Skeletal muscle satellite cell (primary cell): ENCODE results near the gene PCSK6.

Experiments
- H3K27me3 ChIP-seq: 2 replicates; pipeline ENCODE4 v1.7.0; 2013; ENCODE audit warnings: low read length; ENCODE audit not compliant: control insufficient read depth, insufficient read depth
- H3K36me3 ChIP-seq: 2 replicates; pipeline ENCODE4 v1.7.0; 2013; ENCODE audit warnings: mild to moderate bottlenecking, control low read depth, low read length; ENCODE audit not compliant: insufficient read depth
- H3K4me1 ChIP-seq: 2 replicates; pipeline ENCODE4 v1.7.0; 2013; ENCODE audit warnings: low read length; ENCODE audit not compliant: control insufficient read depth, insufficient read depth
- H3K4me2 ChIP-seq: 2 replicates; pipeline ENCODE4 v1.7.0; 2013; ENCODE audit warnings: mild to moderate bottlenecking, low read length
- H3K4me3 ChIP-seq: 2 replicates; pipeline ENCODE4 v1.7.0; 2013; ENCODE audit warnings: low read length
- H3K9ac ChIP-seq: 2 replicates; pipeline ENCODE4 v1.7.0; 2013; ENCODE audit warnings: mild to moderate bottlenecking, low read depth, low read length, moderate library complexity
- H3K9me3 ChIP-seq: replicated peaks from 2 replicates; pipeline ENCODE4 v1.7.0; 2013; ENCODE audit warnings: mild to moderate bottlenecking, control low read depth, low read length

Gene PCSK6

GRCh38 chr15:101255051-101255395 lies 234.5 kb downstream of the PCSK6 start:
- no peak overlapping the region for H3K4me2 ChIP-seq
- H3K4me3 ChIP-seq, result no peak overlapping the region
- no peaks in the 10 kb centered on the region for H3K36me3 ChIP-seq
- H3K27me3 ChIP-seq, result no peaks in the 10 kb centered on the region
- H3K9ac ChIP-seq, result no peak overlapping the region
- H3K9me3 ChIP-seq, result no peaks in the 10 kb centered on the region
- H3K4me1 ChIP-seq, result peaks cover 8% of the 10 kb centered on the region

- Histone ChIP-seq H3K4me3 (no peak overlapping the region), H3K4me1 (peaks cover 14% of the 10 kb centered on the region), H3K36me3 (no peaks in the 10 kb centered on the region), H3K9me3 (no peaks in the 10 kb centered on the region), H3K9ac (no peak overlapping the region), H3K4me2 (no peak overlapping the region), H3K27me3 (no peaks in the 10 kb centered on the region)
Measured at GRCh38 chr15:101254157-101255050, 235.1 kb downstream of the PCSK6 start.
